GM12874 (cell line): ENCODE results near the gene CMSS1.

ENCODE experiments used
- TF ChIP-seq, protein P1 (sequence below): IDR thresholded peaks from 2 replicates; pipeline ENCODE4 v1.5.1; 2011; ENCODE audit warnings: low read depth, mild to moderate bottlenecking, control low read depth, low read length, moderate library complexity; ENCODE audit not compliant: insufficient read depth

CMSS1 gene

DNA sequence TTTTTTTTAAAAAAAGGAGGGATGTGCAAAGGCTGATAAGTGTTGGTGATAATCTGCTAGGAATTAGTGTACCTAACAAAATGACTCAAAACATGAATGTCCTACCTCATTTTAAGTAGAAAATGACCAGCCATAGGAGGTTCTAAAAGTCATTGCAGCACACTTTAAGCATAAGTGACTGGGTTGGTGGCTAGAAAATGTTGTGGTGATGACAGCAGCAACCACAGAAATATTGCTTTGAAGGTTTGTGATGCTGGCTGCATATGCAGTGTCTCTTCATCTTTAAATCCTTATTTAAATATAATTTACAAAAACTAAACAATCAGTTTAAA lies 55.2 kb downstream of the CMSS1 start:
- TF ChIP-seq, protein P1, sequence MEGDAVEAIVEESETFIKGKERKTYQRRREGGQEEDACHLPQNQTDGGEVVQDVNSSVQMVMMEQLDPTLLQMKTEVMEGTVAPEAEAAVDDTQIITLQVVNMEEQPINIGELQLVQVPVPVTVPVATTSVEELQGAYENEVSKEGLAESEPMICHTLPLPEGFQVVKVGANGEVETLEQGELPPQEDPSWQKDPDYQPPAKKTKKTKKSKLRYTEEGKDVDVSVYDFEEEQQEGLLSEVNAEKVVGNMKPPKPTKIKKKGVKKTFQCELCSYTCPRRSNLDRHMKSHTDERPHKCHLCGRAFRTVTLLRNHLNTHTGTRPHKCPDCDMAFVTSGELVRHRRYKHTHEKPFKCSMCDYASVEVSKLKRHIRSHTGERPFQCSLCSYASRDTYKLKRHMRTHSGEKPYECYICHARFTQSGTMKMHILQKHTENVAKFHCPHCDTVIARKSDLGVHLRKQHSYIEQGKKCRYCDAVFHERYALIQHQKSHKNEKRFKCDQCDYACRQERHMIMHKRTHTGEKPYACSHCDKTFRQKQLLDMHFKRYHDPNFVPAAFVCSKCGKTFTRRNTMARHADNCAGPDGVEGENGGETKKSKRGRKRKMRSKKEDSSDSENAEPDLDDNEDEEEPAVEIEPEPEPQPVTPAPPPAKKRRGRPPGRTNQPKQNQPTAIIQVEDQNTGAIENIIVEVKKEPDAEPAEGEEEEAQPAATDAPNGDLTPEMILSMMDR = no peak

DNA sequence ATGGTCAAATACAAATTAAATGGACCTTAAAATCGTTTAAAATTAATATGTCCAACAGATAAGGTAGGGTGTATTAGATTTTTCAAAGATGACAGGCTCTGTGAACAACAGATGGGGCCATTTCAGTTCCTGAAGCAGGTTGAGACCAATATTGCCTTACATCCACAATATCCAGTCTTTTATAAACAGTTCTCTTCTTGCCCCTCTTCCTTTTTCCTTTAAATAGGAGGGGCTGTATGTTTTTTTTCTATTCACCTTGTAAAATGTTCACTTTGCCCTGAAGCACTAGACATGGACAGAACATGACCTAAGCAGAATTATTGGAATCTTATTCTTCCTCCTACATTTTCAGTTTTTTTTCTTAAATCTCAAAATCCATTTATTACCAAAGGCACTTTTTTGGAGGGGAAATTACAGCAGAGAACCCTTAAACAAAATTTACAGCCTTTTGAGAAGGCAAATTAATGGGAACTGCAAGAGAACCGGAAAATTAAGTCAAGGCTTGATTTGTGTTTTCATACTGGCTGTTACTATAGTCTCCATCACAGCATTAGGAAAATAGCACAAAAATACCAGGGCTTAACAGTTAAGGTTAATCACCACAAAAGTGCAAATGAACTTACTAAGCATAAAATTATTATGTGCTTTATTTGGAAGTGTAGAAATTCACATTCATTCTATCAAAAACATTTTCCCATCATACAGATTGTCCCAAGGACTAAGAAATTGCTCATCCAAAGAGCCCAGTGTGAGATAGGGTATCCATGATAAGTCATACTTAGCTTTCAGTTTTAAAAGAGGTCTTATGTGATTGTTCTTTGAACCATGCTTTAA lies 55.8 kb downstream of the CMSS1 start:
- TF ChIP-seq, protein P1 = no peak

DNA sequence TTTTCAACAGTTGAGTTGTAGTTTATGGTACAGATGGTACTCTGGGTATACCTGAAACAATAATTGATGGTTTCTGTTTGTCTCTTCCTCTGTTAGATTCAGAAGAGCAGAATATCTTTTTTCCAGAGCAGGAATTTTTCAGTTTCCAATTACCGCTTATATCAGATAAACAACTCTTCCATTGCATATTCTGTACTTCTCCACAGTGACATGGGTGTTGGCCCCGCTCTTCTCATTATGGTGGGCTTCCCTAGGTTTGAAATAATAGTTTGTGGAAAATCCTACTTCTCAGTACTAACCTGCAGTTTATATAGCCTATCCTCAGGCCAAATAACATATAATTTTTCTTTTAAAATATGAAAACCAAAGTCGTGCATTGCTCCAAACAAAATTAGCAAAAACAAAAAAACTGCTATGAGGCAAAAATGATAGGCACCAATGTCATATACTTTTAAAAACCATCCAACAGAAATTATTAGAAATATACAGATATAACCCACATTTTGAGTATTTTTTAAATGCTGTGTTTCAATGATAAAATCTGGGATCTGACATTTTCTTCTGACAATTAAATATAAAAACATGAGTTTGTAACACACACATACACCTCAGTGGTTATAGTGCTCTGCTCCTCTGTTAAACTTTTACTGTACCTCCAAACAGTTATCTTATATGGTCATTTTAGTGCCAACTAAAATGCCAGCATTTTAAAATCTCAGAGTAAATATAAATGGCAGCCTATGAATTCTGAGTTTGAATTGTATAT lies 56.8 kb downstream of the CMSS1 start:
- TF ChIP-seq, protein P1 = no peak

DNA sequence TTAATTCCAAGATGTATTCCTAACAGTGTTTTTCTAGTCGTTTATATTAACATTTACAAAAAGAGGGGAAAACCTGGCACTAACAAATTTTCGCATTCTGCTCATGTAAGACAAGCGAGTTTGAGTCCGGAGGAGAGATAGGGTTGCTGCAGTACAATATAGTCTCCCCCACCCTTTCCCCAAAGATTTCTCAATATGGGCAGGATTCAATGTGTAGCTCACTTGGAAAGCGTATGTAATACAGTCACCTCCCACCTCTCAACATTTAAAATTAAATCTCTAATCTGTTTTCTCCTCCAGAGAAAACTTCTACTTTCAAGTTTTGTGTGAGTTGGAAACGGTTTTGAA lies 57.9 kb downstream of the CMSS1 start:
- TF ChIP-seq, protein P1 = no peak

DNA sequence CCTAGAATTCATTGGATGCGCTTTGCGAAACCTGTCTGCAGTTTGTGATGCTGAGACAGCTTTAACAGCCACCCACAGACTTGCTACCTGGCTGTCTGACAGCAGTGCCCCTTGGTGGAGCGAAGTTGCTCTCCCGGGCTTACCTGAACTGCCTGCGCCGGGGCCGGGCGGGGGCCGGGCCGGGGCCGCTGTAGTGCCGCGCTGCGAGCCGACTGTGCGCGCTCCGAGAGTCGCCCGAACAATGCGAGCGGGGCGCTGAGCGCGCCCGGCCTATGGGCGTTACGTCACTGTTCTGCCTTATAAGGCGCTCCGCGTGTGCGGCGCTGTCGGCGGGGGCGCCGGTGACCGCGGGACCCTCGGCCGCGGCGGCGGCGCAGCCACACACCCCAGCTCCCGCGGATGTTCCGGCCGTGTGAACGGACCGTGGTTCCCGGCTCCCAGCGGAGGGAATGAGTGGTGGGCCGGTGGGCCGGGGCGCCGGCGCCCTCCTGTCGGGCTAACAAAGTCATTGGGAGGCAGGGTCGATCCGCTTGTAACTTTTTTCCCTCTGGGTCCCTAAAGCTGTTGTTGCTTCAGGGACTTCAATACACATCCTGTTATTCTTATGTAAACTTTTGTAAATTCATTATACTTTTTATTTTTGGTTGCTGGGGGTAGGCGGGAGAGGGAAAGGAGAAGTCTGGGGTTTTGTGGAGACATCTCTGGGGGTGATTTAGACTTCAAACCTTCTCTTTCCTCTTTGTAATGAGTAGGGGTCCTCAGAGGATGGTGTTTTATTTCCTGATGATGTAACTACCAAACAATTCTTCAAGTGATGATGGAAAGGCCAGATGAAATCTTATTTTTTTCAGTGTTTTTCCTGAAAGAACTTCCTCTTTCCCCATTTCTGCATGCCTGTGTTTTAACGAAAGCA lies 58.5 kb downstream of the CMSS1 start:
- TF ChIP-seq, protein P1 = no peak

DNA sequence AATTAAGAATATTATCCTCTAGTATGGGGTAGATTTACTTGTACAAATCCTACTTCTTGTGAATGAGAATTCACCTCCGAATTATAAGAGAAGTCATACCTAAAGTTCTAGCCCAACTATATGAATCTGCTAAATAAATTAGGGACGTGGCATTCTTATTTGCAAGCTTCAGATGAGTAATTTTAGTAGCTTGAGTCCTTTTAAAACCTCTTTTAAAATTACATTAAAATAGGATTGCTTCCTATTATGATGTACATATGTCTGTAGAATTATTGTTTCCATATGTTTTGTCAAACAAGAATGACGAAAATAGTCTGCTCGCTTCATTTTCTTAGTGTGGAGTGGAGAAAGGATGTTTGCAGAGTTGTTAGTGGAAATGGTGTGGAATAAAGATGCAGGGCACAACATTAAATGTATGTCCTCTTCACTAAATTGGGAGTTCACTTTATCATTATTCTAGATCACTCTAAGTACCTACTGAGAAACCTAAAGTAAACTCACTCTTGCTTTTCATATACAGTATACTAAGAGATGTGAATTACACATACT lies 59.4 kb downstream of the CMSS1 start:
- TF ChIP-seq, protein P1 = no peak
